Retinal pigment epithelial cell (primary cell): Measurements from ENCODE around the gene CDH5.
"Not testable (repeated sequence)": the region's sequence is repeated elsewhere in the genome, so short reads cannot be mapped to it uniquely, and the experiment has no call there.

ENCODE experiments used
- DNase-seq: peaks from one replicate; pipeline ENCODE4 v3.0.0-alpha.2; 2010; ENCODE audit warnings: low read depth
- H3K4me3 ChIP-seq: 2 replicates; pipeline ENCODE4 v1.5.1; 2011; ENCODE audit warnings: mild to moderate bottlenecking, low read length, control low read depth, moderate library complexity
- CTCF ChIP-seq: conservative IDR thresholded peaks from 2 replicates; pipeline ENCODE4 v1.5.1; 2011; ENCODE audit warnings: low read depth, low read length, control low read depth, inconsistent platforms

CDH5 gene

GRCh38 chr16:66326991-66327513 lies 39.4 kb upstream of the CDH5 start:
- no peak for DNase-seq
- H3K4me3 ChIP-seq, result no peak overlapping the region
- no peak for TF ChIP-seq CTCF

- no peak overlapping the region for H3K4me3 ChIP-seq
- DNase-seq, result no peak
- no peak for TF ChIP-seq CTCF
These were observed 38.2 kb upstream of the CDH5 start for GRCh38 chr16:66328282-66328681.

- not testable (repeated sequence) for DNase-seq, H3K4me3 ChIP-seq
These were observed 35.0 kb upstream of the CDH5 start for GRCh38 chr16:66331464-66331863.

- H3K4me3 ChIP-seq, result no peak overlapping the region
- TF ChIP-seq CTCF, result no peak
- no peak for DNase-seq
These were observed 33.6 kb upstream of the CDH5 start for GRCh38 chr16:66332634-66333610.

GRCh38 chr16:66334853-66335574 lies 31.5 kb upstream of the CDH5 start:
- no peak overlapping the region for H3K4me3 ChIP-seq
- TF ChIP-seq CTCF, result no peak
- no peak for DNase-seq

GRCh38 chr16:66335704-66336329 lies 30.7 kb upstream of the CDH5 start:
- no peak for TF ChIP-seq CTCF
- DNase-seq, result no peak

GRCh38 chr16:66337463-66338188 lies 28.9 kb upstream of the CDH5 start:
- no peak overlapping the region for H3K4me3 ChIP-seq
- TF ChIP-seq CTCF, result no peak
- no peak for DNase-seq

More at GRCh38 chr16:66335704-66336329, 30.7 kb upstream of the CDH5 start:
- no peak overlapping the region for H3K4me3 ChIP-seq
